Endodermal cell (in vitro differentiated cells): ENCODE data around the gene PHF2. TPM values are rescaled to one million over a fixed set of nuclear protein-coding genes. Genes with fewer than 3 reads are reported as not detected.
A peak's percentile ranks its signal among the peaks of the same experiment; 100 is the strongest.

Source experiments
- DNase-seq: peaks from one replicate; pipeline ENCODE4 v3.0.0-alpha.2; 2017
- H3K27ac ChIP-seq: 2 replicates; pipeline ENCODE4 v1.5.1; 2013; ENCODE audit warnings: mild to moderate bottlenecking, low read depth, low read length, moderate library complexity
- H3K27me3 ChIP-seq: 2 replicates; pipeline ENCODE4 v1.6.1; 2013; ENCODE audit warnings: mild to moderate bottlenecking, low read length, moderate library complexity; ENCODE audit not compliant: insufficient read depth, control insufficient read depth, poor library complexity, severe bottlenecking
- H3K36me3 ChIP-seq: 2 replicates; pipeline ENCODE4 v1.7.0; 2013; ENCODE audit warnings: mild to moderate bottlenecking, low read length, moderate library complexity; ENCODE audit not compliant: control insufficient read depth, insufficient read depth
- H3K4me1 ChIP-seq: one replicate; pipeline ENCODE4 v1.7.0; 2013; ENCODE audit warnings: low read length; ENCODE audit not compliant: control insufficient read depth, insufficient read depth
- H3K4me3 ChIP-seq: 2 replicates; pipeline ENCODE4 v1.5.1; 2013; ENCODE audit warnings: mild to moderate bottlenecking, low read length, moderate library complexity
- H3K9ac ChIP-seq: 2 replicates; pipeline ENCODE4 v1.6.1; 2013; ENCODE audit warnings: mild to moderate bottlenecking, low read length, moderate library complexity; ENCODE audit not compliant: poor library complexity, severe bottlenecking; ENCODE audit errors: extremely low read depth
- H3K9me3 ChIP-seq: 2 replicates; pipeline ENCODE4 v1.6.1; 2013; ENCODE audit warnings: mild to moderate bottlenecking, low read length, moderate library complexity; ENCODE audit not compliant: control insufficient read depth
- H3K27ac Mint-ChIP-seq: 2 replicates; pipeline ENCODE4 v1.8.0; 2020; ENCODE audit warnings: mixed read lengths
- H3K27me3 Mint-ChIP-seq: 2 replicates; pipeline ENCODE4 v1.8.0; 2021; ENCODE audit warnings: mild to moderate bottlenecking, mixed read lengths; ENCODE audit not compliant: insufficient read depth
- H3K36me3 Mint-ChIP-seq: 2 replicates; pipeline ENCODE4 v1.8.0; 2020; ENCODE audit warnings: low read depth, mixed read lengths
- H3K4me1 Mint-ChIP-seq: 2 replicates; pipeline ENCODE4 v1.8.0; 2020; ENCODE audit warnings: mixed read lengths
- H3K4me3 Mint-ChIP-seq: 2 replicates; pipeline ENCODE4 v1.8.0; 2020; ENCODE audit warnings: mild to moderate bottlenecking, moderate library complexity, mixed read lengths
- H3K9me3 Mint-ChIP-seq: 2 replicates; pipeline ENCODE4 v1.8.0; 2020; ENCODE audit warnings: mild to moderate bottlenecking, mixed read lengths
- WGBS, 2 experiments: methylation state at CpG; one replicate each; pipeline versions ENCODE4 v1.1.5 to v1.1.7; 2013; ENCODE audit warnings: missing lambda C conversion rate in 2 of 2, mixed read lengths in 1 of 2; ENCODE audit not compliant: insufficient coverage in 1 of 2, insufficient read length in 1 of 2; 5-methylcytosine and 5-hydroxymethylcytosine counted together
- total RNA-seq, 2 donors: library from RNA; stranded (reverse); fragmentation: NEBNext Ultra II Directional in 1 of 2; extraction: Animal tissue kit (Norgen Biotek cat#: 25700) in 1 of 2; gene quantifications; 2 replicates in 1 of 2; 3 replicates in 1 of 2; pipeline ENCODE4 v1.2.1, GENCODE V29; 2021
- TF ChIP-seq, protein P1 (sequence below): fragments of 200-600 bp; sonication (generic); conservative IDR thresholded peaks from 2 replicates; pipeline ENCODE4 v1.5.0; 2021; ENCODE audit warnings: antibody characterized with exemption, mild to moderate bottlenecking

PHF2 gene
- total RNA-seq, 2 donors from 2014 or later: 17.1 to 20.2 TPM

DNA sequence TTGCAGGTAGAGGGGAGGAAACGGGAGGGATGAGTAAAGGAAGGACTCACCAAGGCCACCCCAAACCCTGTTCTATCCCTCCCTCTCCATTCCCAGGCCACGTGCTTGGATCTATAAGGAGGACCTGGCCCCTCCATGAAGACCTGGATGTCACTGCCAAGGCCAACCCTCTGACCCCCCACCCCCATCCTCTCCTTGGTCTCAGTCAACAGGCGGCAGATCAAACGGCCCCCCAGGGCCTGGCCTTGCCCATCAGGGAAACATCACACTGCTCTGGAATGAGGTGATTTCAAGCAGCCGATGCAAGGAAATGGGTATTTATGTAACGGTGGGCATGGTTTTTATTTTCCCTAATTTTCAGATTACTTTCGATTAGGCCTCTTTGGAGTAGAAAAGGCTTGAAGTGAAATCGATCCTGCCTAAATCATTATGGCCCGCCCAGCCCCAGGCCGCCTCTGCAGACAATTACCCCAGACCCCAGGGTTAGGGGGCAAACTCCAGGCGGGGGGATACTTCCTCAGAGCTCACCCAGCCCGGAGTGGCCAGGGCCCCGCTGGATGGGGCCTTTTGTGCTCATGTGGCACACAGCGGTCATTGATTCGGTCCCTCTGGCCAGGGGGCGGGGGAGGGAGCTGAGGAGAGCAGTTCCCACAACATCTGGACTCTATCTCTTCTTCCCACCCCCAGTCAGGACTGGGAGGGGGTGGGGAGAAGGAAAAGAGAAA lies 125.3 kb downstream of the PHF2 start:
- H3K4me3 Mint-ChIP-seq: no peak overlapping the region
- Histone ChIP-seq H3K9ac (no peak overlapping the region), H3K27ac (no peak overlapping the region), H3K9me3 (peaks cover 5% of the 10 kb centered on the region), H3K4me1 (no peaks in the 10 kb centered on the region), H3K27me3 (no peaks in the 10 kb centered on the region), H3K4me3 (no peak overlapping the region), H3K36me3 (no peaks in the 10 kb centered on the region)
- TF ChIP-seq, protein P1, sequence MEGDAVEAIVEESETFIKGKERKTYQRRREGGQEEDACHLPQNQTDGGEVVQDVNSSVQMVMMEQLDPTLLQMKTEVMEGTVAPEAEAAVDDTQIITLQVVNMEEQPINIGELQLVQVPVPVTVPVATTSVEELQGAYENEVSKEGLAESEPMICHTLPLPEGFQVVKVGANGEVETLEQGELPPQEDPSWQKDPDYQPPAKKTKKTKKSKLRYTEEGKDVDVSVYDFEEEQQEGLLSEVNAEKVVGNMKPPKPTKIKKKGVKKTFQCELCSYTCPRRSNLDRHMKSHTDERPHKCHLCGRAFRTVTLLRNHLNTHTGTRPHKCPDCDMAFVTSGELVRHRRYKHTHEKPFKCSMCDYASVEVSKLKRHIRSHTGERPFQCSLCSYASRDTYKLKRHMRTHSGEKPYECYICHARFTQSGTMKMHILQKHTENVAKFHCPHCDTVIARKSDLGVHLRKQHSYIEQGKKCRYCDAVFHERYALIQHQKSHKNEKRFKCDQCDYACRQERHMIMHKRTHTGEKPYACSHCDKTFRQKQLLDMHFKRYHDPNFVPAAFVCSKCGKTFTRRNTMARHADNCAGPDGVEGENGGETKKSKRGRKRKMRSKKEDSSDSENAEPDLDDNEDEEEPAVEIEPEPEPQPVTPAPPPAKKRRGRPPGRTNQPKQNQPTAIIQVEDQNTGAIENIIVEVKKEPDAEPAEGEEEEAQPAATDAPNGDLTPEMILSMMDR: no peak
- no peaks in the 10 kb centered on the region for H3K4me1 Mint-ChIP-seq
- H3K27me3 Mint-ChIP-seq: no peaks in the 10 kb centered on the region
- H3K27ac Mint-ChIP-seq: no peak overlapping the region
- H3K9me3 Mint-ChIP-seq: peaks cover 35% of the 10 kb centered on the region
- no peak for DNase-seq
- 92 to 93% methylated on average over 5 to 14 of the region's 16 CpGs for WGBS, 2 experiments
- H3K36me3 Mint-ChIP-seq: no peaks in the 10 kb centered on the region

DNA sequence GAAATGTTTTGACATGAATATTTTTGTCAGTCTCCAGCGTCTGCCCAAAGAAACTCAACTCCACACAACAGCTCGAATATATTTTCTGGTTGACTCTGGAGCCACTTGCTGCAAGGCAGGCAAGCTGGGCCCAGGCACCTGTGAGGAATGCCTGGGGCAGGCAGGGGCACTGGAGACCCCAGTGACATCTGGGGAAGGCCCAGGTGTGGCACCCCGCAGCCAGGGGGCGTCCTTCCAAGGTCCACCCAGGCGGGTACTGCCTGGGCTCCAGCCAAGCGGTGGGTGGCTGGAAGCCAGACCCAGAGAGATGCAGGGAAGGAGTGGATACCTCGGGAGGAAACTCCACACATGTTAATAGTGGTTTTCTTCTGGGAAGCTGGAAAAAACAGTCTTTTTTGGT lies 125.9 kb downstream of the PHF2 start:
- Mint-ChIP-seq H3K9me3 (peaks cover 35% of the 10 kb centered on the region), H3K36me3 (no peaks in the 10 kb centered on the region), H3K27ac (no peak overlapping the region), H3K4me1 (no peaks in the 10 kb centered on the region), H3K4me3 (no peak overlapping the region), H3K27me3 (no peaks in the 10 kb centered on the region)
- 91 to 100% methylated on average over 2 to 7 of the region's 7 CpGs for whole genome bisulfite sequencing, 2 experiments
- H3K9me3 ChIP-seq: peaks cover 5% of the 10 kb centered on the region
- no peaks in the 10 kb centered on the region for H3K27me3 ChIP-seq
- TF ChIP-seq, protein P1: peak; percentile 31
- no peaks in the 10 kb centered on the region for H3K4me1 ChIP-seq
- H3K27ac ChIP-seq: no peak overlapping the region
- peak; percentile 41 for DNase-seq
- H3K36me3 ChIP-seq: no peaks in the 10 kb centered on the region
- H3K4me3 ChIP-seq: no peak overlapping the region
- H3K9ac ChIP-seq: no peak overlapping the region

DNA sequence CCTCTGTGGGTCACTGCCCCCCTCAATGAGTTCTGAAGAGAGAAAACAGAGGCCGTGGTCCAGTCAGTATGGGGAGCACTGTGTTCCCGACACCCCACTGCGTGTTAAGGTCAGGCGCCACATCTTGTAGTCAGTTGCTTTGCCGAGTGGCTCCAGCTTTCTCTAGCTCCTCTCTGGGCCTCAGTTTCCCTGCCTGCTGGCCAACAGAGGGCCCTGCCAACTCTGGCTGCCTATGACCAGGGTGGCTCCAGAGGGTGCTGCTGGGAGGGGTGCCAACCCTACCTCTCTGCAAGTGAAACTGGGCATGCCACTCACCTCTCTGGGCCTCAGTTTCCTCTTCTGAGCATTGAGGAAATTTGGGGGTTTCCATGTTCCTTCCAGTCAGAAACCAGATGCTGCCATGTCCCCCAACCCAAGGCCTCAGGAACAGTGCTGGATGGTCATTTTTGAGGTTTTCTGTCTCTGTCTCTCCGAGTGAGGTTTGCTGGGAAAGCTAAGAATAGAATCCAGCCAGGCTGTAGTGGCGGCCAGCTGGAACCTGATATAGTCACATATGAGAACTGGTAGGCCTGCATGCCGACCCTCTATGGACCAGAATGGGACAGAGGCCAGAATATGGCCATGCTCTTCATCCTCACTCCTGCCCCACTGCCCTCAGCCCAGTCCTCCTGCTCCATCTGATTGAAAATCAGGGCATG lies 132.1 kb downstream of the PHF2 start:
- H3K36me3 Mint-ChIP-seq: no peaks in the 10 kb centered on the region
- TF ChIP-seq, protein P1: no peak
- H3K27ac ChIP-seq: no peak overlapping the region
- H3K4me1 ChIP-seq: no peaks in the 10 kb centered on the region
- H3K9me3 ChIP-seq: peaks cover 1% of the 10 kb centered on the region
- H3K27ac Mint-ChIP-seq: no peak overlapping the region
- no peaks in the 10 kb centered on the region for H3K36me3 ChIP-seq
- H3K4me3 Mint-ChIP-seq: no peak overlapping the region
- no peak overlapping the region for H3K4me3 ChIP-seq
- DNase-seq: no peak
- no peaks in the 10 kb centered on the region for H3K27me3 ChIP-seq
- no peak overlapping the region for H3K9ac ChIP-seq
- peaks cover 6% of the 10 kb centered on the region for H3K9me3 Mint-ChIP-seq
- no peaks in the 10 kb centered on the region for H3K27me3 Mint-ChIP-seq
- WGBS, 2 experiments: 90% methylated on average over 8 of the region's 8 CpGs; no CpG with 5 or more reads in 1 of the 2 experiments
- H3K4me1 Mint-ChIP-seq: no peaks in the 10 kb centered on the region
